Measurements from ENCODE around the gene GIMAP1. TPM values are rescaled to one million over a fixed set of nuclear protein-coding genes. Genes with fewer than 3 reads are reported as not detected.

The GIMAP1 gene
- not detected in 5 replicates for total RNA-seq (2022; extraction: Qiagen RNA extraction; ENCODE audit: low read depth)

DNA sequence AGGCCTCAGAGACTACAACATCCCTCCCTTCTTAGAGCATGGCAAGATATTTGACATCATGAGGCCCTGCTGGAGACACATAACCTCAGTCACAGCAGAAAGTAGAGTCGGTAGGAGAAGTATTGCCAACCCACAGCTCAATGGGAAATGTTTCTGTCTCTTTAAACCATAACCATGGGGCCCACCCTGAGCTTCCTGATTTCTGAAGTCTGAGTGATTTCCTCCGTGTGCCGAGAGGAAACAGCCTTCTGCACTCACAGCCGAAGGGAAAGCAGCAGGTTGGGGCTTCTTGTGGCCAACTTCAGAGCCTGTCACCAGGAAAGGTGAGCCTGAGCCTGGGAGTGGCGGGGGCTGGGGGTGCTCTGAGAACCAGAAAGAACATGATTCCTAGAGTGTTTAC is at the start of gene GIMAP1:
GIMAP1 (plus strand) TSS at position 246 of the 400 bp plus-strand sequence. CDS start 2,435 bp downstream, outside the sequence.

DNA sequence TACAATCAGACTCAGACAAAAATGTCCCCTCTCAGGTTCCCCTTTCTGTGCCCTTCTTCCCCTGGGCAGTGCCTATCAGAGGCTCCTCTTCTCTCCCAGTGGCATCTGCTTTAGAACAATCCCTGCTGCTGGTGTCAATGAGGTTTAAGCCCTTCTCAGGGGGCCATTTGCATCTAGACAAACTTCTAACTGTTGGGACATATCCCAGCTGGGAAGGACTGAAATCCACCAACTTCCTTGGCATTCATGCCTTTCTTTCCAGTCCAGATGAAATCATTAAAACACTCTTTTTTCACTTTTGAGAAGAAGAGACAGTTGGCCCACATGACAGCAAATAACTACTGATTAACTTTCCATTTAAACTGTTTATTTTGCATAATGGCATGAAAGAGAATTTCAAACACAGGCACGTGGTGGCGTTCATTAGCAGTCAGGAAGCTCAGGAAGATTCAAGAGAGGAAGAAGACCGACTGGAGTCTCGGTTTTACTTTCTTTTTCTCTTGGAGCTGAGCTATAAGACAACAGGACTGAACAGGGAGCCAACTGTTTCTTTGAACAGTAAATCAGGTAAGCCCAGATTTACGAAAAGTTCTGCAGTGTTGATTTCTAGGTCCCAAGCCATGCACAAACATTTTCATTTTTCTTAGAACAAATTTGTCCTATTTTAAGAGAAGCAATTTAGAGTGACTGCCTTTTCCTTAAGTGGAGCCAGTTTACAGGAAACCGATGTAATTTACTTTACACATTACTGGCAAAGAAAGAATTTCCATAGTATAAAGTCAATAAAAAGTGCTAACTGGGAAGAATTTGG is 31.0 kb upstream of the GIMAP1 start, which contains the start of gene GIMAP2:
GIMAP2 (plus strand) TSS at position 488 of the 811 bp plus-strand sequence. CDS start 1,354 bp downstream, outside the sequence.

DNA sequence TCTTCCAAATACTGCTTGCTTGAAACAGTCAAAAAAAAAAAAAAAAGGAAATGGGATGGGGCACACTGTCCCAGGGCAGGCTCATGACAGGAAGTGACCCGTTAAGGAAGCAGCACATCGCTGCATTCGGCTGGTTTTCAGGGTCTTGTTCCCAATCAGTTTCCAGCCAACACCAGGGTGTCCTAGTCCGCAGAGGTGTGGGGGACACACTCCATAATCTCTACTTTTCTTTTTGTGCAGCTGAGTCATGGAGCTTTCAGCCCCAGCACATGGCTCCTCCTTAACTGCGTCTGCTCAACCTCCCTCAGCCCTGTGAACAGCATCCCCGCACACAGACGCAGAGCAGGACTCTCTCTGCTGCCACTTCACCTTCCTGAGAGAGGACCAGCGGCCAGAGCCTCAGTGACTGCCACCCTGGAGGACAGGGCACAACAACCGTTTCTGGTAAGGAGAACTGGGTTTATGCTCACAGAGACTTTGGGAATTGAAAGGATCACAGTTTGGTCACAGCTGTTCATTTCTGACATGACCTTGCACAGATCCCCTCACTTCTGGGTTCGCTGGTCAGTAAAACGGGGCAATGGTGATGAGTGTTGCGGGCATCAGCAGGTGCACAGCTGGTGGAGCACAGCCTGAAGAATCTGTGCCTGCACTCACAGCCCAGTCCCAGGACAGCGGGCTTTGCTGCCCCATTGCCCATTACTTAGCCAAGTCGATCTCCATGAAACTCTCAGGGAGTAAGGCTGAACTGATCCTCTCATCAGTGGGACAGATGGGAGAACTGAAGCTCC is 21.0 kb downstream of the GIMAP1 start, which contains the start of gene GIMAP5:
GIMAP5 (plus strand) TSS at position 154 of the 791 bp plus-strand sequence. CDS start 3,467 bp downstream, outside the sequence.

Other genes with a start within 250 kb of the GIMAP1 start
- gene GIMAP7, start 201.7 kb upstream of the GIMAP1 start, total RNA-seq (2022; extraction: Qiagen RNA extraction; ENCODE audit: low read depth), result not detected in 5 replicates
- not detected in 5 replicates for gene GIMAP4, start 149.2 kb upstream of the GIMAP1 start, total RNA-seq (2022; extraction: Qiagen RNA extraction; ENCODE audit: low read depth)
- not detected in 5 replicates for gene GIMAP6, start 84.2 kb upstream of the GIMAP1 start, total RNA-seq (2022; extraction: Qiagen RNA extraction; ENCODE audit: low read depth)
- gene GIMAP2, start 30.9 kb upstream of the GIMAP1 start, total RNA-seq (2022; extraction: Qiagen RNA extraction; ENCODE audit: low read depth), result not detected in 5 replicates
- gene GIMAP5, start 20.8 kb downstream of the GIMAP1 start, total RNA-seq (2022; extraction: Qiagen RNA extraction; ENCODE audit: low read depth), result not detected in 5 replicates
- gene TMEM176B, start 83.8 kb downstream of the GIMAP1 start, total RNA-seq (2022; extraction: Qiagen RNA extraction; ENCODE audit: low read depth), result 0.05 to 0.28 TPM in 2 of 5 replicates, not detected in the others
- gene TMEM176A, start 84.2 kb downstream of the GIMAP1 start, total RNA-seq (2022; extraction: Qiagen RNA extraction; ENCODE audit: low read depth), result 0.03 to 0.15 TPM in 2 of 5 replicates, not detected in the others
- not detected in 5 replicates for gene AOC1, start 135.9 kb downstream of the GIMAP1 start, total RNA-seq (2022; extraction: Qiagen RNA extraction; ENCODE audit: low read depth)

Measured in A549 treated with CpdA at 1 μM for 4 hours (cell line).